Measurements from ENCODE around the gene PLEKHN1. TPM values are rescaled to one million over a fixed set of nuclear protein-coding genes. Genes with fewer than 3 reads are reported as not detected.
A peak's percentile ranks its signal among the peaks of the same experiment; 100 is the strongest.
"Not testable (repeated sequence)": the region's sequence is repeated elsewhere in the genome, so short reads cannot be mapped to it uniquely, and the experiment has no call there.

Gene PLEKHN1
- total and polyA plus RNA-seq, 2 donors: 1.1 to 4.2 TPM

- Histone ChIP-seq H3K4me3 (ENCODE audit: low read depth, low read length) (no peak overlapping the region), H3K36me3 (ENCODE audit: insufficient read depth) (no peaks in the 10 kb centered on the region), H3K27ac (ENCODE audit: low read depth) (no peak overlapping the region), H3K4me1 (ENCODE audit: insufficient read depth) (no peaks in the 10 kb centered on the region)
- 17% methylated on average over 29 of the region's 29 CpGs for WGBS
- no peak for DNase-seq (ENCODE audit: extremely low spot score)
These were observed 17.7 kb downstream of the PLEKHN1 start for GRCh38 chr1:983798-984475.

GRCh38 chr1:984476-984814, 18.2 kb downstream of the PLEKHN1 start:
- Histone ChIP-seq H3K27ac (ENCODE audit: low read depth) (no peak overlapping the region), H3K4me3 (ENCODE audit: low read depth, low read length) (no peak overlapping the region), H3K36me3 (ENCODE audit: insufficient read depth) (no peaks in the 10 kb centered on the region), H3K4me1 (ENCODE audit: insufficient read depth) (no peaks in the 10 kb centered on the region)
- WGBS: 57% methylated on average over 12 of the region's 12 CpGs
- no peak for DNase-seq (ENCODE audit: extremely low spot score)

GRCh38 chr1:985126-985525, 18.8 kb downstream of the PLEKHN1 start:
- no peak for DNase-seq (ENCODE audit: extremely low spot score)

GRCh38 chr1:988061-988460, 21.8 kb downstream of the PLEKHN1 start:
- 85% methylated on average over 5 of the region's 5 CpGs for WGBS
- not testable (repeated sequence) for H3K4me3 ChIP-seq (ENCODE audit: low read depth, low read length); H3K27ac ChIP-seq (ENCODE audit: low read depth); DNase-seq (ENCODE audit: extremely low spot score); H3K36me3 ChIP-seq (ENCODE audit: insufficient read depth); H3K4me1 ChIP-seq (ENCODE audit: insufficient read depth)

More at GRCh38 chr1:985126-985525, 18.8 kb downstream of the PLEKHN1 start:
- no peak overlapping the region for H3K27ac ChIP-seq (ENCODE audit: low read depth)
- no peak overlapping the region for H3K4me3 ChIP-seq (ENCODE audit: low read depth, low read length)
- WGBS: 75% methylated on average over 13 of the region's 13 CpGs
- H3K4me1 ChIP-seq (ENCODE audit: insufficient read depth): no peaks in the 10 kb centered on the region
- no peaks in the 10 kb centered on the region for H3K36me3 ChIP-seq (ENCODE audit: insufficient read depth)

GRCh38 chr1:991275-991674, 25.0 kb downstream of the PLEKHN1 start:
- H3K36me3 ChIP-seq (ENCODE audit: insufficient read depth); DNase-seq (ENCODE audit: extremely low spot score); H3K27ac ChIP-seq (ENCODE audit: low read depth); H3K4me1 ChIP-seq (ENCODE audit: insufficient read depth); H3K4me3 ChIP-seq (ENCODE audit: low read depth, low read length): not testable (repeated sequence)
- WGBS: 97% methylated on average over 6 of the region's 6 CpGs

GRCh38 chr1:991895-992294, 25.6 kb downstream of the PLEKHN1 start:
- DNase-seq (ENCODE audit: extremely low spot score): no peak
- H3K36me3 ChIP-seq (ENCODE audit: insufficient read depth): no peaks in the 10 kb centered on the region
- H3K4me3 ChIP-seq (ENCODE audit: low read depth, low read length): no peak overlapping the region
- 95% methylated on average over 10 of the region's 10 CpGs for WGBS
- H3K4me1 ChIP-seq (ENCODE audit: insufficient read depth): no peaks in the 10 kb centered on the region
- no peak overlapping the region for H3K27ac ChIP-seq (ENCODE audit: low read depth)

GRCh38 chr1:992362-992761, 26.1 kb downstream of the PLEKHN1 start:
- 91% methylated on average over 7 of the region's 7 CpGs for WGBS
- DNase-seq (ENCODE audit: extremely low spot score): no peak
- H3K36me3 ChIP-seq (ENCODE audit: insufficient read depth): no peaks in the 10 kb centered on the region
- no peak overlapping the region for H3K27ac ChIP-seq (ENCODE audit: low read depth)
- H3K4me3 ChIP-seq (ENCODE audit: low read depth, low read length): no peak overlapping the region
- H3K4me1 ChIP-seq (ENCODE audit: insufficient read depth): no peaks in the 10 kb centered on the region

GRCh38 chr1:993379-993995, 27.2 kb downstream of the PLEKHN1 start:
- Histone ChIP-seq H3K4me3 (ENCODE audit: low read depth, low read length) (no peak overlapping the region), H3K27ac (ENCODE audit: low read depth) (no peak overlapping the region), H3K4me1 (ENCODE audit: insufficient read depth) (no peaks in the 10 kb centered on the region), H3K36me3 (ENCODE audit: insufficient read depth) (no peaks in the 10 kb centered on the region)
- no peak for DNase-seq (ENCODE audit: extremely low spot score)
- 80% methylated on average over 15 of the region's 15 CpGs for WGBS

GRCh38 chr1:994546-994945, 28.3 kb downstream of the PLEKHN1 start:
- H3K36me3 ChIP-seq (ENCODE audit: insufficient read depth); H3K4me3 ChIP-seq (ENCODE audit: low read depth, low read length); DNase-seq (ENCODE audit: extremely low spot score); H3K27ac ChIP-seq (ENCODE audit: low read depth); H3K4me1 ChIP-seq (ENCODE audit: insufficient read depth): not testable (repeated sequence)
- 89% methylated on average over 6 of the region's 6 CpGs for WGBS

GRCh38 chr1:995665-996633, 29.7 kb downstream of the PLEKHN1 start:
- 38% methylated on average over 30 of the region's 30 CpGs for WGBS
- Histone ChIP-seq H3K27ac (ENCODE audit: low read depth) (no peak overlapping the region), H3K36me3 (ENCODE audit: insufficient read depth) (no peaks in the 10 kb centered on the region), H3K4me3 (ENCODE audit: low read depth, low read length) (no peak overlapping the region), H3K4me1 (ENCODE audit: insufficient read depth) (no peaks in the 10 kb centered on the region)
- no peak for DNase-seq (ENCODE audit: extremely low spot score)

GRCh38 chr1:996851-997712, 30.8 kb downstream of the PLEKHN1 start:
- DNase-seq (ENCODE audit: extremely low spot score): no peak
- no peak overlapping the region for H3K4me3 ChIP-seq (ENCODE audit: low read depth, low read length)
- H3K36me3 ChIP-seq (ENCODE audit: insufficient read depth): no peaks in the 10 kb centered on the region
- H3K4me1 ChIP-seq (ENCODE audit: insufficient read depth): peaks cover 2% of the 10 kb centered on the region
- 64% methylated on average over 24 of the region's 24 CpGs for WGBS
- no peak overlapping the region for H3K27ac ChIP-seq (ENCODE audit: low read depth)

- 83% methylated on average over 3 of the region's 3 CpGs for WGBS
- Histone ChIP-seq H3K36me3 (ENCODE audit: insufficient read depth) (no peaks in the 10 kb centered on the region), H3K4me3 (ENCODE audit: low read depth, low read length) (no peak overlapping the region), H3K27ac (ENCODE audit: low read depth) (no peak overlapping the region), H3K4me1 (ENCODE audit: insufficient read depth) (peaks cover 2% of the 10 kb centered on the region)
- no peak for DNase-seq (ENCODE audit: extremely low spot score)
These were observed 31.4 kb downstream of the PLEKHN1 start for GRCh38 chr1:997713-997992.

- peaks cover 2% of the 10 kb centered on the region for H3K4me1 ChIP-seq (ENCODE audit: insufficient read depth)
- H3K27ac ChIP-seq (ENCODE audit: low read depth): no peak overlapping the region
- WGBS: 33% methylated on average over 75 of the region's 75 CpGs
- H3K36me3 ChIP-seq (ENCODE audit: insufficient read depth): no peaks in the 10 kb centered on the region
- peak overlapping the region; percentile 62 for H3K4me3 ChIP-seq (ENCODE audit: low read depth, low read length)
- DNase-seq (ENCODE audit: extremely low spot score): no peak
These were observed 31.9 kb downstream of the PLEKHN1 start for GRCh38 chr1:997993-998744.
